Mesendoderm (in vitro differentiated cells): ENCODE results near the gene HSD11B1L.

Experiments used
- DNase-seq: peaks from one replicate; pipeline ENCODE4 v3.0.0; 2013
- H2AK5ac ChIP-seq: 2 replicates; pipeline ENCODE4 v1.6.1; 2013; ENCODE audit warnings: low read length, inconsistent platforms
- H2BK120ac ChIP-seq: 2 replicates; pipeline ENCODE4 v1.6.1; 2013; ENCODE audit warnings: low read depth, mild to moderate bottlenecking, low read length, moderate library complexity, mixed read lengths
- H2BK15ac ChIP-seq: replicated peaks from 2 replicates; pipeline ENCODE4 v1.6.1; 2013; ENCODE audit warnings: low read depth, mild to moderate bottlenecking, moderate library complexity
- H2BK5ac ChIP-seq: 2 replicates; pipeline ENCODE4 v1.6.1; 2013; ENCODE audit warnings: low read length, inconsistent platforms
- H3K18ac ChIP-seq: 2 replicates; pipeline ENCODE4 v1.6.1; 2013; ENCODE audit warnings: mild to moderate bottlenecking, low read length, mixed read lengths
- H3K23ac ChIP-seq: one replicate; pipeline ENCODE4 v1.6.1; 2013; ENCODE audit warnings: low read length
- H3K27ac ChIP-seq: 2 replicates; pipeline ENCODE4 v1.5.1; 2013; ENCODE audit warnings: low read depth, mild to moderate bottlenecking, inconsistent platforms, low read length, moderate library complexity
- H3K27me3 ChIP-seq: 2 replicates; pipeline ENCODE4 v1.6.1; 2013; ENCODE audit warnings: low read length, control low read depth, mild to moderate bottlenecking, inconsistent platforms; ENCODE audit not compliant: insufficient read depth, poor library complexity
- H3K36me3 ChIP-seq: 2 replicates; pipeline ENCODE4 v1.6.1; 2013; ENCODE audit warnings: low read length, inconsistent platforms; ENCODE audit not compliant: control insufficient read depth, insufficient read depth
- H3K4ac ChIP-seq: one replicate; pipeline ENCODE4 v1.6.1; 2013; ENCODE audit warnings: low read depth, mild to moderate bottlenecking, low read length, moderate library complexity
- H3K4me1 ChIP-seq: 2 replicates; pipeline ENCODE4 v1.6.1; 2013; ENCODE audit warnings: low read depth, low read length, inconsistent platforms; ENCODE audit not compliant: control insufficient read depth
- H3K4me2 ChIP-seq: 2 replicates; pipeline ENCODE4 v1.6.1; 2013; ENCODE audit warnings: low read length
- H3K4me3 ChIP-seq: 2 replicates; pipeline ENCODE4 v1.5.1; 2013; ENCODE audit warnings: mild to moderate bottlenecking, low read length
- H3K56ac ChIP-seq: one replicate; pipeline ENCODE4 v1.6.1; 2013; ENCODE audit warnings: low read length
- H3K79me1 ChIP-seq: 2 replicates; pipeline ENCODE4 v1.6.1; 2013; ENCODE audit warnings: low read length, inconsistent platforms
- H3K79me2 ChIP-seq: 2 replicates; pipeline ENCODE4 v1.6.1; 2013; ENCODE audit warnings: mild to moderate bottlenecking, low read length; ENCODE audit not compliant: control insufficient read depth, insufficient read depth
- H3K9ac ChIP-seq: 2 replicates; pipeline ENCODE4 v1.6.1; 2013; ENCODE audit warnings: low read length, inconsistent platforms
- H4K5ac ChIP-seq: one replicate; pipeline ENCODE4 v1.6.1; 2013; ENCODE audit warnings: low read length
- H4K8ac ChIP-seq: one replicate; pipeline ENCODE4 v1.6.1; 2013; ENCODE audit warnings: low read depth, mild to moderate bottlenecking, control low read depth, low read length, moderate library complexity
- WGBS: extraction: QIAGEN DNeasy Blood & Tissue Kit; methylation state at CpG from one replicate; pipeline ENCODE4 v1.1.7; 2013; ENCODE audit warnings: low lambda C conversion rate, missing lambda C conversion rate; ENCODE audit not compliant: insufficient coverage; ENCODE audit errors: extremely low coverage; 5-methylcytosine and 5-hydroxymethylcytosine counted together

HSD11B1L gene

GRCh38 chr19:5676105-5676771 is 4.6 kb upstream of the HSD11B1L start:
- no CpG with 5 or more reads among the region's 17 CpGs for WGBS
- DNase-seq, result no peak
- no peak overlapping the region for H2BK120ac ChIP-seq
- H2BK5ac ChIP-seq, result no peak overlapping the region
- no peak overlapping the region for H3K27ac ChIP-seq
- H3K18ac ChIP-seq, result no peak overlapping the region
- H3K79me1 ChIP-seq, result no peaks in the 10 kb centered on the region
- H3K4me1 ChIP-seq, result no peaks in the 10 kb centered on the region
- H4K8ac ChIP-seq, result no peak overlapping the region
- H3K23ac ChIP-seq, result no peak overlapping the region
- peaks cover 3% of the 10 kb centered on the region for H3K36me3 ChIP-seq
- no peak overlapping the region for H3K4me2 ChIP-seq
- no peak overlapping the region for H3K4me3 ChIP-seq
- H3K27me3 ChIP-seq, result no peaks in the 10 kb centered on the region
- no peak overlapping the region for H2BK15ac ChIP-seq
- no peaks in the 10 kb centered on the region for H3K79me2 ChIP-seq
- H2AK5ac ChIP-seq, result no peak overlapping the region
- H3K9ac ChIP-seq, result no peak overlapping the region
- H3K56ac ChIP-seq, result no peak overlapping the region
- no peak overlapping the region for H4K5ac ChIP-seq
- no peak overlapping the region for H3K4ac ChIP-seq

GRCh38 chr19:5676772-5677105 is 4.1 kb upstream of the HSD11B1L start:
- H3K56ac ChIP-seq, result no peak overlapping the region

GRCh38 chr19:5677136-5677535 is 3.7 kb upstream of the HSD11B1L start:
- H3K56ac ChIP-seq, result no peak overlapping the region
- no peak overlapping the region for H3K27ac ChIP-seq
- no CpG with 5 or more reads among the region's 10 CpGs for WGBS

More at GRCh38 chr19:5676772-5677105, 4.1 kb upstream of the HSD11B1L start:
- no peak overlapping the region for H3K4me3 ChIP-seq
- H2BK120ac ChIP-seq, result no peak overlapping the region
- H4K5ac ChIP-seq, result no peak overlapping the region
- H3K9ac ChIP-seq, result no peak overlapping the region
- H3K4me2 ChIP-seq, result no peak overlapping the region
- H4K8ac ChIP-seq, result no peak overlapping the region
- no peak for DNase-seq
- H2BK15ac ChIP-seq, result no peak overlapping the region
- no peak overlapping the region for H2BK5ac ChIP-seq
- H2AK5ac ChIP-seq, result no peak overlapping the region
- no peak overlapping the region for H3K23ac ChIP-seq
- no peaks in the 10 kb centered on the region for H3K79me1 ChIP-seq
- no peaks in the 10 kb centered on the region for H3K27me3 ChIP-seq
- H3K79me2 ChIP-seq, result no peaks in the 10 kb centered on the region
- H3K4ac ChIP-seq, result no peak overlapping the region
- peaks cover 2% of the 10 kb centered on the region for H3K36me3 ChIP-seq
- H3K4me1 ChIP-seq, result no peaks in the 10 kb centered on the region
- no CpG with 5 or more reads among the region's 13 CpGs for WGBS
- no peak overlapping the region for H3K18ac ChIP-seq
- no peak overlapping the region for H3K27ac ChIP-seq

GRCh38 chr19:5677580-5677979 is 3.2 kb upstream of the HSD11B1L start:
- Histone ChIP-seq H3K36me3 (no peaks in the 10 kb centered on the region), H2AK5ac (no peak overlapping the region), H2BK15ac (no peak overlapping the region), H2BK5ac (no peak overlapping the region), H3K9ac (no peak overlapping the region), H3K4me3 (no peak overlapping the region), H3K4me1 (no peaks in the 10 kb centered on the region), H3K56ac (no peak overlapping the region), H3K4me2 (no peak overlapping the region), H3K27me3 (no peaks in the 10 kb centered on the region), H4K5ac (no peak overlapping the region), H3K23ac (no peak overlapping the region), H3K27ac (no peak overlapping the region), H3K79me1 (no peaks in the 10 kb centered on the region), H3K79me2 (no peaks in the 10 kb centered on the region), H3K4ac (no peak overlapping the region), H4K8ac (no peak overlapping the region), H2BK120ac (no peak overlapping the region), H3K18ac (no peak overlapping the region)
- WGBS, result no CpG with 5 or more reads among the region's 9 CpGs
- no peak for DNase-seq

More at GRCh38 chr19:5677136-5677535, 3.7 kb upstream of the HSD11B1L start:
- Histone ChIP-seq H3K36me3 (no peaks in the 10 kb centered on the region), H4K8ac (no peak overlapping the region), H2BK5ac (no peak overlapping the region), H3K27me3 (no peaks in the 10 kb centered on the region), H3K23ac (no peak overlapping the region), H3K79me2 (no peaks in the 10 kb centered on the region), H3K4me3 (no peak overlapping the region), H3K4ac (no peak overlapping the region), H2BK15ac (no peak overlapping the region), H3K18ac (no peak overlapping the region), H3K4me2 (no peak overlapping the region), H4K5ac (no peak overlapping the region), H3K79me1 (no peaks in the 10 kb centered on the region), H3K9ac (no peak overlapping the region), H2AK5ac (no peak overlapping the region), H3K4me1 (no peaks in the 10 kb centered on the region), H2BK120ac (no peak overlapping the region)
- DNase-seq, result no peak

- H3K27ac ChIP-seq, result no peak overlapping the region
- H3K56ac ChIP-seq, result no peak overlapping the region
- H2AK5ac ChIP-seq, result no peak overlapping the region
- no peak overlapping the region for H3K9ac ChIP-seq
- H4K8ac ChIP-seq, result no peak overlapping the region
- no peaks in the 10 kb centered on the region for H3K79me1 ChIP-seq
- H3K79me2 ChIP-seq, result no peaks in the 10 kb centered on the region
- DNase-seq, result no peak
- H2BK5ac ChIP-seq, result no peak overlapping the region
- no CpG with 5 or more reads among the region's 22 CpGs for WGBS
- no peak overlapping the region for H3K23ac ChIP-seq
- no peak overlapping the region for H2BK15ac ChIP-seq
- H3K4me1 ChIP-seq, result no peaks in the 10 kb centered on the region
- no peak overlapping the region for H3K4me2 ChIP-seq
- H3K4ac ChIP-seq, result no peak overlapping the region
- H3K27me3 ChIP-seq, result no peaks in the 10 kb centered on the region
- no peak overlapping the region for H2BK120ac ChIP-seq
- H3K4me3 ChIP-seq, result no peak overlapping the region
- no peak overlapping the region for H3K18ac ChIP-seq
- no peak overlapping the region for H4K5ac ChIP-seq
- no peaks in the 10 kb centered on the region for H3K36me3 ChIP-seq
Observed at GRCh38 chr19:5678071-5678718, 2.6 kb upstream of the HSD11B1L start.
